Parathyroid adenoma (tissue), 2 donors: ENCODE data around the gene HTATSF1.

ENCODE experiments used
- H2AFZ ChIP-seq: fragments of 300-600 bp; sonication (generic); one replicate; pipeline ENCODE4 v1.7.0; 2017; ENCODE audit warnings: antibody characterized with exemption, mild to moderate bottlenecking
- H3K27ac ChIP-seq: fragments of 300-600 bp; sonication (generic); one replicate; pipeline ENCODE4 v1.7.0; 2017
- H3K27me3 ChIP-seq: fragments of 300-600 bp; sonication (generic); one replicate; pipeline ENCODE4 v1.7.0; 2017; ENCODE audit warnings: low read length; ENCODE audit not compliant: control insufficient read depth, insufficient read depth
- H3K36me3 ChIP-seq: fragments of 300-600 bp; sonication (generic); one replicate; pipeline ENCODE4 v1.7.0; 2017; ENCODE audit warnings: low read length; ENCODE audit not compliant: control insufficient read depth, insufficient read depth
- H3K4me1 ChIP-seq: fragments of 300-600 bp; sonication (generic); one replicate; pipeline ENCODE4 v1.7.0; 2017; ENCODE audit warnings: control low read depth
- H3K4me2 ChIP-seq: fragments of 300-600 bp; sonication (generic); one replicate; pipeline ENCODE4 v1.7.0; 2017; ENCODE audit warnings: low read length
- H3K4me3 ChIP-seq: fragments of 300-600 bp; sonication (generic); one replicate; pipeline ENCODE4 v1.7.0; 2017; ENCODE audit warnings: low read depth, low read length
- H3K79me2 ChIP-seq: fragments of 300-600 bp; sonication (generic); one replicate; pipeline ENCODE4 v1.7.0; 2017; ENCODE audit warnings: control low read depth
- H3K9ac ChIP-seq: fragments of 300-600 bp; sonication (generic); one replicate; pipeline ENCODE4 v1.7.0; 2017; ENCODE audit warnings: mild to moderate bottlenecking
- H3K9me3 ChIP-seq: fragments of 300-600 bp; sonication (generic); one replicate; pipeline ENCODE4 v1.7.0; 2017; ENCODE audit warnings: low read length; ENCODE audit not compliant: control insufficient read depth
- CTCF ChIP-seq: fragments of 300-600 bp; sonication (generic); IDR thresholded peaks from one replicate; pipeline ENCODE4 v1.7.0; 2017; ENCODE audit warnings: antibody characterized with exemption, mild to moderate bottlenecking
- donor health status: primary hyperparathyroidism.

HTATSF1 gene, protein sequence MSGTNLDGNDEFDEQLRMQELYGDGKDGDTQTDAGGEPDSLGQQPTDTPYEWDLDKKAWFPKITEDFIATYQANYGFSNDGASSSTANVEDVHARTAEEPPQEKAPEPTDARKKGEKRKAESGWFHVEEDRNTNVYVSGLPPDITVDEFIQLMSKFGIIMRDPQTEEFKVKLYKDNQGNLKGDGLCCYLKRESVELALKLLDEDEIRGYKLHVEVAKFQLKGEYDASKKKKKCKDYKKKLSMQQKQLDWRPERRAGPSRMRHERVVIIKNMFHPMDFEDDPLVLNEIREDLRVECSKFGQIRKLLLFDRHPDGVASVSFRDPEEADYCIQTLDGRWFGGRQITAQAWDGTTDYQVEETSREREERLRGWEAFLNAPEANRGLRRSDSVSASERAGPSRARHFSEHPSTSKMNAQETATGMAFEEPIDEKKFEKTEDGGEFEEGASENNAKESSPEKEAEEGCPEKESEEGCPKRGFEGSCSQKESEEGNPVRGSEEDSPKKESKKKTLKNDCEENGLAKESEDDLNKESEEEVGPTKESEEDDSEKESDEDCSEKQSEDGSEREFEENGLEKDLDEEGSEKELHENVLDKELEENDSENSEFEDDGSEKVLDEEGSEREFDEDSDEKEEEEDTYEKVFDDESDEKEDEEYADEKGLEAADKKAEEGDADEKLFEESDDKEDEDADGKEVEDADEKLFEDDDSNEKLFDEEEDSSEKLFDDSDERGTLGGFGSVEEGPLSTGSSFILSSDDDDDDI

DNA sequence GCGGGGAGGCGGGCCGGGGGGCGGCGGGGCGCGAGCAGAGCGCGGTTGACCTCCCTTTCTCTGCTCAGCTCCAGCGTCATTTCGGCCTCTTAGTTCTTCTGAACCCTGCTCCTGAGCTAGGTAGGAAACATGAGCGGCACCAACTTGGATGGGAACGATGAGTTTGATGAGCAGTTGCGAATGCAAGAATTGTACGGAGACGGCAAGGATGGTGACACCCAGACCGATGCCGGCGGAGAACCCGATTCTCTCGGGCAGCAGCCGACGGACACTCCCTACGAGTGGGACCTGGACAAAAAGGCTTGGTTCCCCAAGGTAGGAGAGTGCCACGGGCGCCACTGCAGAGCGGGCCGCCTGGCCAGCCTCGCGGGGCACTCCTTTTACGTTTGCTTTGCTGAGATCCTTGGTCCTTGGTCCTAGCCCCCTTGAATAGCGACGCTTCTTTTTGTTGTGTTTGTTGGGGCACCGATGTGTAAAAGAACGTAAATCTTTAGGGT, at the start of gene HTATSF1:
TSS of gene HTATSF1 (plus strand) at position 37 of the 497 bp plus-strand sequence. CDS start at position 130, 93 bp downstream.
- H3K4me2 ChIP-seq: peak within 1 kb of the TSS; percentile 80
- peak within 1 kb of the TSS; percentile 69 for H3K4me3 ChIP-seq
- H3K27me3 ChIP-seq: no peaks in the 10 kb centered on the region
- peak within 1 kb of the TSS; percentile 28 for H3K9ac ChIP-seq
- H3K4me1 ChIP-seq: no peaks in the 10 kb centered on the region
- H3K27ac ChIP-seq: peak within 1 kb of the TSS; percentile 94
- H2AFZ ChIP-seq: peak within 1 kb of the TSS; percentile 89
- TF ChIP-seq CTCF: no peak
- H3K36me3 ChIP-seq: no peaks in the 10 kb centered on the region
- no peaks in the 10 kb centered on the region for H3K9me3 ChIP-seq
- H3K79me2 ChIP-seq: no peaks in the 10 kb centered on the region

DNA sequence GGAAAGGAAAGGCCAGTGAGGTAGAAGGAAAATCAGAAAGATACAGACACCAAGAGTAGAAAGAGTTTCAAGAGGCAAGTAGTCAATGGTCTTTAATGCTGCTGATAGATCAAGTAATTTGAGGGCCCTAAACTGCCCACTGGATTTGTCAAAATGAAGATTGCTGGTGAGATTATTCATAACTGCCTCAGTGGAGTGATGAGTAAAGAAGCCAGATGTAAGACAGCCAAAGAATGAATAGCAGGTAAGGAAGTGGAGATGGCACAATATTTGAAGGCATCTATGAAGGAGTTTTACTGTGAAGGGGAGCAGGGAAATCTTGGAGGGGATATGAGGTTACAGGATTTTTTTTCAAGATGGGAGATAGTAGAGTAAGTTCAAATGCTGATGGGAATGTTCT, 49.4 kb upstream of the HTATSF1 start:
- no peak overlapping the region for H3K27ac ChIP-seq

DNA sequence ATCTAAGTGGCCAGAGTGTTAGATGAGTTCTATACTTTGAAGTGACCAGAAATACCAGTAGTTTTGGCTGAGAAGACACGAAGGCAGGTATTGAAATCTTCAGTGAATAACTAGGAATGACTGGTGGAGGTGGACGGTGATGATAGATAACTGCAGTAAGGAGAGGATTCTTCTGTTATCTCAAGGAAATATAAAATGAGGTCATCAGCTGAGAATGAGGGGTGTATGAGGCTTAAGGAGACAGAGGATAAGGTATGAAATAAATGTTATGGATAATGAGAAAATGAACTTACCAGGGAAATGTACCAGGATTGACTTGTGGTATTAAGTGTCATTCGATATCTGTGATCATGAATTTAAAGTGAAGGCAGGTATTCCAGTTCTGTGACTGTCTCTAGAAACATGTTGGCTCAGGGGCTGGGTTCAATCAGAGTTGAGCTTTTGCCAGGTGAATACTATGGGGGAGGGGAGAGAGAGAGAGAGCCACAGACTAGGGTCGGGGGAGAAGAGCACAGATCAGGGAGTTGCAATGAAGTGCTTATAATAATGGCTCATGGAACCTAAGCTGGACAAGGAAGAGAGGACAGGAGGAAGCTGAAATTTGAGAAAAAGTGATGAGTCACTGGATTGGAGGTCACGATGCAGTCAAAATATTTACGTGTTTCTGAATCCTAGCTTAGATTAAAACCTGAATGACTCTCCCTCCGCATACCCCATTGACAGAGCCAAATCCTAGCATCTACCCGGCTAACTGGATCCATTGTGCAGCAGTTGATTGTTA, 47.2 kb upstream of the HTATSF1 start:
- no peak overlapping the region for H2AFZ ChIP-seq
- no peak overlapping the region for H3K4me2 ChIP-seq
- H3K36me3 ChIP-seq: no peaks in the 10 kb centered on the region
- no peaks in the 10 kb centered on the region for H3K79me2 ChIP-seq
- no peak overlapping the region for H3K9ac ChIP-seq
- H3K27ac ChIP-seq: no peak overlapping the region
- no peak for TF ChIP-seq CTCF
- no peaks in the 10 kb centered on the region for H3K27me3 ChIP-seq
- no peaks in the 10 kb centered on the region for H3K4me1 ChIP-seq
- H3K4me3 ChIP-seq: no peak overlapping the region
- no peaks in the 10 kb centered on the region for H3K9me3 ChIP-seq

More for the DNA sequence above, 49.4 kb upstream of the HTATSF1 start:
- no peaks in the 10 kb centered on the region for H3K4me1 ChIP-seq
- H3K79me2 ChIP-seq: no peaks in the 10 kb centered on the region
- no peak overlapping the region for H3K4me3 ChIP-seq
- H3K9me3 ChIP-seq: no peaks in the 10 kb centered on the region
- no peaks in the 10 kb centered on the region for H3K36me3 ChIP-seq
- H3K4me2 ChIP-seq: no peak overlapping the region
- no peaks in the 10 kb centered on the region for H3K27me3 ChIP-seq
- no peak for TF ChIP-seq CTCF
- H2AFZ ChIP-seq: no peak overlapping the region
- H3K9ac ChIP-seq: no peak overlapping the region

- H3K4me3 ChIP-seq: no peak overlapping the region
- H3K4me1 ChIP-seq: no peaks in the 10 kb centered on the region
- no peak for TF ChIP-seq CTCF
- H3K4me2 ChIP-seq: no peak overlapping the region
- H2AFZ ChIP-seq: no peak overlapping the region
- H3K27me3 ChIP-seq: no peaks in the 10 kb centered on the region
- no peak overlapping the region for H3K27ac ChIP-seq
- H3K36me3 ChIP-seq: no peaks in the 10 kb centered on the region
- H3K79me2 ChIP-seq: no peaks in the 10 kb centered on the region
- no peak overlapping the region for H3K9ac ChIP-seq
- no peaks in the 10 kb centered on the region for H3K9me3 ChIP-seq
These were observed 44.8 kb upstream of the HTATSF1 start for GRCh38 chrX:136452614-136453013.
